Natural killer cell (primary cell): ENCODE data around the gene COL6A2. TPM values are rescaled to one million over a fixed set of nuclear protein-coding genes. Genes with fewer than 3 reads are reported as not detected.
A peak's percentile ranks its signal among the peaks of the same experiment; 100 is the strongest.
"Not testable (repeated sequence)": the region's sequence is repeated elsewhere in the genome, so short reads cannot be mapped to it uniquely, and the experiment has no call there.

Experiments
- ATAC-seq, 3 donors: fragments of 150-1000 bp in 2 of 3; fragments of 200-7000 bp in 1 of 3; cut with Tn5 transposase; 1 replicate in 1 of 3; 2 replicates in 2 of 3; pipeline ENCODE4 v1.10.0; 2021; ENCODE audit warnings: mild to moderate bottlenecking in 2 of 3, moderate library complexity in 2 of 3
- DNase-seq, 2 donors: peaks; one replicate each; pipeline versions ENCODE4 v3.0.0 to v3.0.0-alpha.2; 2013 to 2021; ENCODE audit warnings: mixed read lengths in 1 of 2
- H3K27ac ChIP-seq: one replicate; pipeline ENCODE4 v1.5.1; 2013; ENCODE audit warnings: mild to moderate bottlenecking, low read length
- H3K27me3 ChIP-seq: one replicate; pipeline ENCODE4 v1.6.1; 2013; ENCODE audit warnings: low read length; ENCODE audit not compliant: control insufficient read depth, insufficient read depth
- H3K36me3 ChIP-seq: one replicate; pipeline ENCODE4 v1.6.1; 2013; ENCODE audit warnings: low read length; ENCODE audit not compliant: control insufficient read depth, insufficient read depth
- H3K4me1 ChIP-seq: one replicate; pipeline ENCODE4 v1.6.1; 2013; ENCODE audit warnings: low read length; ENCODE audit not compliant: control insufficient read depth, insufficient read depth
- H3K4me3 ChIP-seq: one replicate; pipeline ENCODE4 v1.5.1; 2013; ENCODE audit warnings: low read length
- H3K9me3 ChIP-seq: one replicate; pipeline ENCODE4 v1.6.1; 2013; ENCODE audit warnings: low read length; ENCODE audit not compliant: control insufficient read depth, insufficient read depth
- H3K27ac Mint-ChIP-seq, 2 donors: one replicate each; pipeline ENCODE4 v1.8.0; 2022; ENCODE audit warnings: mild to moderate bottlenecking in 2 of 2, mixed read lengths in 2 of 2, moderate library complexity in 1 of 2
- H3K27me3 Mint-ChIP-seq, 2 donors: one replicate each; pipeline ENCODE4 v1.8.0; 2022; ENCODE audit warnings: low read depth in 2 of 2, mixed read lengths in 2 of 2
- H3K36me3 Mint-ChIP-seq: one replicate; pipeline ENCODE4 v1.8.0; 2022; ENCODE audit warnings: mixed read lengths
- H3K4me1 Mint-ChIP-seq, 2 donors: one replicate each; pipeline ENCODE4 v1.8.0; 2022; ENCODE audit warnings: mixed read lengths in 2 of 2
- H3K4me3 Mint-ChIP-seq: one replicate; pipeline ENCODE4 v1.8.0; 2022; ENCODE audit warnings: mild to moderate bottlenecking, moderate library complexity, mixed read lengths
- H3K9me3 Mint-ChIP-seq, 2 donors: one replicate each; pipeline ENCODE4 v1.8.0; 2022; ENCODE audit warnings: mixed read lengths in 2 of 2
- CTCF ChIP-seq: fragments of 200-600 bp; IDR thresholded peaks from one replicate; pipeline ENCODE4 v1.8.0; 2022; ENCODE audit warnings: antibody characterized with exemption
- WGBS: methylation state at CpG from one replicate; pipeline ENCODE4 v1.1.7; 2013; ENCODE audit warnings: missing lambda C conversion rate; ENCODE audit not compliant: insufficient coverage; 5-methylcytosine and 5-hydroxymethylcytosine counted together
- intact Hi-C: fragments of 100-400 bp; cut with micrococcal nuclease; formaldehyde crosslinking; loops from one replicate; pipeline ENCODE4 v1.14.2; 2022
- total RNA-seq, 4 donors: library from RNA; stranded (reverse); fragments of 120-200 nt in 1 of 4; gene quantifications; one replicate each; pipeline versions ENCODE4 v1.2.3 to v1.2.4, GENCODE V29; 2013 to 2022

The COL6A2 gene
- total RNA-seq, 3 donors from 2014 or later (not counting 1 experiment from before 2014, with no cell fraction given) = 93.9 to 110 (median 97.2) TPM

DNA sequence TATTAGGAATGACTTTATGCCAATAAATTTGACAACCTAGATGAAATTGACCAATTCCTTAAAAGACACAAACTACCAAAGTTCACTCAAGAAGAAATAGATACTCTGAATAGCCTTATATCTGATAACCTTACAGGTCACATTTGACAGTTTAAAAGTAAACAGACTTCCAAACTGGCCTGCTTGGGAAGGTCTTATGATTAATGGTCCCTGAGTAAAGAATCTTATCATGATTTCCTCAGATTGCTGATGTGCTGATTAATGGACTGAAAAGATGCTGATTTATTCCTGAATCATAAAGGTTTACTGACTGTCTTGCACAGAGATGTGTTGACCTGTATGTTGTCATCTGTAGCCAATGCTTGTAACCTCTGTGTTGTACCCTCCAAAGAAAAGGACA is 67.2 kb downstream of the COL6A2 start:
- no peaks in the 10 kb centered on the region for H3K9me3 ChIP-seq
- H3K36me3 Mint-ChIP-seq = no peaks in the 10 kb centered on the region
- no peak for TF ChIP-seq CTCF
- H3K4me3 ChIP-seq = no peak overlapping the region
- H3K27ac Mint-ChIP-seq = no peak overlapping the region
- H3K4me1 Mint-ChIP-seq = no peaks in the 10 kb centered on the region
- no peaks in the 10 kb centered on the region for H3K27me3 ChIP-seq
- no peaks in the 10 kb centered on the region for H3K9me3 Mint-ChIP-seq
- H3K36me3 ChIP-seq = no peaks in the 10 kb centered on the region
- no peaks in the 10 kb centered on the region for H3K4me1 ChIP-seq
- intact Hi-C loops = no loop called here
- H3K27me3 Mint-ChIP-seq = peaks cover 11 to 12% of the 10 kb centered on the region in 2 donors
- no peak overlapping the region for H3K4me3 Mint-ChIP-seq
- DNase-seq = no peak
- no peak for ATAC-seq
- H3K27ac ChIP-seq = no peak overlapping the region

DNA sequence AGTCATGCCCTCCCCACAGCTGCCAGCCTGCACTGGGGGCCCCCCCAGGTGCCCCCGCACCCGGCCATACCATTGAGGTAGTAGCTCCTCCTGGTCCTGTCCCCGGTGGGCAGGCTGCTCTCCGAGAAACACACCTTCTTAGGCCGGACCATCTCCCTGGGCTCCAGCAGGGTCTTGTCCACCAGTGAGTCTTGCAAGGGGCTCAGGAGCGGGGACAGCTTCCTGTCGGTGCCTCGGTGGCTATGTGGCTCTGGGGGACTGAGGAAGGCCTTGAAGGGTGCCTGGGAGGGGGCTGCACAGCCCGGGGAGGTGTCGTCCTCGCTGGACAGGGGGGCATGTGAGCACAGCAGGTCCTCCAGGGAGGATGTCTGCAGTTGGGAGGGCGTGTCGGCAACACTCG is 70.3 kb downstream of the COL6A2 start:
- Mint-ChIP-seq H3K4me1 (peaks cover 5% of the 10 kb centered on the region in 2 donors), H3K4me3 (no peak overlapping the region), H3K9me3 (no peaks in the 10 kb centered on the region), H3K27ac (no peak overlapping the region), H3K27me3 (peaks cover 4 to 12% of the 10 kb centered on the region in 2 donors), H3K36me3 (no peaks in the 10 kb centered on the region)
- 89% methylated on average over 14 of the region's 14 CpGs for WGBS
- H3K27ac ChIP-seq = no peak overlapping the region
- intact Hi-C loops = no loop called here
- ATAC-seq (no peak), DNase-seq (no peak)
- H3K4me3 ChIP-seq = no peak overlapping the region
- TF ChIP-seq CTCF = no peak
- H3K4me1 ChIP-seq = peaks cover 3% of the 10 kb centered on the region
- H3K27me3 ChIP-seq = no peaks in the 10 kb centered on the region
- H3K9me3 ChIP-seq = no peaks in the 10 kb centered on the region
- no peaks in the 10 kb centered on the region for H3K36me3 ChIP-seq

- no peaks in the 10 kb centered on the region for H3K36me3 Mint-ChIP-seq
- intact Hi-C loops = no loop called here
- H3K27me3 ChIP-seq = no peaks in the 10 kb centered on the region
- H3K4me1 Mint-ChIP-seq = peaks cover 5% of the 10 kb centered on the region in 2 donors
- H3K4me1 ChIP-seq = peaks cover 3% of the 10 kb centered on the region
- no peak for ATAC-seq
- no peak overlapping the region for H3K4me3 Mint-ChIP-seq
- H3K9me3 ChIP-seq = peaks cover 4% of the 10 kb centered on the region
- H3K27me3 Mint-ChIP-seq = peaks cover 0 to 9% of the 10 kb centered on the region in 2 donors
- no peak overlapping the region for H3K4me3 ChIP-seq
- H3K36me3 ChIP-seq = no peaks in the 10 kb centered on the region
- no peak for TF ChIP-seq CTCF
- no peak for DNase-seq
- no peaks in the 10 kb centered on the region for H3K9me3 Mint-ChIP-seq
- H3K27ac Mint-ChIP-seq = no peak overlapping the region
- H3K27ac ChIP-seq = no peak overlapping the region
- 95% methylated on average over 8 of the region's 8 CpGs for WGBS
Observed at GRCh38 chr21:46168659-46169386, 70.9 kb downstream of the COL6A2 start.

DNA sequence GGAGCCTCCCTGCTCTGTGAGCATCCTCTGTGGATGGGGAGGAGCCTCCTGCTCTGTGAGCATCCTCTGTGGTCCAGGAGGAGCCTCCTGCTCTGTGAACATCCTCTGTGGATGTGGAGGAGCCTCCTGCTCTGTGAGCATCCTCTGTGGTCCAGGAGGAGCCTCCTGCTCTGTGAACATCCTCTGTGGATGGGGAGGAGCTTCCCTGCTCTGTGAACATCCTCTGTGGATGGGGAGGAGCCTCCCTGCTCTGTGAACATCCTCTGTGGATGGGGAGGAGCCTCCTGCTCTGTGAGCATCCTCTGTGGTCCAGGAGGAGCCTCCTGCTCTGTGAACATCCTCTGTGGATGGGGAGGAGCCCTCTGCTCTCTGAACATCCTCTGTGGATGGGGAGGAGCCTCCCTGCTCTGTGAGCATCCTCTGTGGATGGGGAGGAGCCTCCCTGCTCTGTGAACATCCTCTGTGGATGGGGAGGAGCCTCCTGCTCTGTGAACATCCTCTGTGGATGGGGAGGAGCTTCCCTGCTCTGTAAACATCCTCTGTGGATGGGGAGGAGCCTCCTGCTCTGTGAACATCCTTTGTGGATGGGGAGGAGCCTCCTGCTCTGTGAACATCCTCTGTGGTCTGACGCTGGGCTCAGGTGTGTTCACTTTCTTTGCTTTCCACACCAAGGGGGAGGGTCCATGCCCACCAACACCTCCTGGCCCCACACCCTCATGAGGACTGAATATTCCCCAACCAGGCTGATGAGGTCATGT is 72.7 kb downstream of the COL6A2 start:
- H3K27me3 ChIP-seq, H3K27ac ChIP-seq, H3K36me3 ChIP-seq, H3K9me3 Mint-ChIP-seq, H3K9me3 ChIP-seq, intact Hi-C loops, ATAC-seq, H3K4me1 ChIP-seq, H3K4me3 ChIP-seq, H3K27ac Mint-ChIP-seq, H3K4me1 Mint-ChIP-seq, H3K4me3 Mint-ChIP-seq: not testable (repeated sequence)
- peak in 1 of 2 donors; percentile 63 for DNase-seq
- peaks cover 17% of the 10 kb centered on the region in 2 donors for H3K27me3 Mint-ChIP-seq
- WGBS = 44% methylated on average over 1 of the region's 1 CpG
- H3K36me3 Mint-ChIP-seq = peaks cover 16% of the 10 kb centered on the region
